ENCODE data around the gene ZDHHC14. TPM values are rescaled to one million over a fixed set of nuclear protein-coding genes. Genes with fewer than 3 reads are reported as not detected.

ZDHHC14 gene
- total and polyA plus RNA-seq, 8 donors: 3.4 to 25.7 (median 7.4) TPM

DNA sequence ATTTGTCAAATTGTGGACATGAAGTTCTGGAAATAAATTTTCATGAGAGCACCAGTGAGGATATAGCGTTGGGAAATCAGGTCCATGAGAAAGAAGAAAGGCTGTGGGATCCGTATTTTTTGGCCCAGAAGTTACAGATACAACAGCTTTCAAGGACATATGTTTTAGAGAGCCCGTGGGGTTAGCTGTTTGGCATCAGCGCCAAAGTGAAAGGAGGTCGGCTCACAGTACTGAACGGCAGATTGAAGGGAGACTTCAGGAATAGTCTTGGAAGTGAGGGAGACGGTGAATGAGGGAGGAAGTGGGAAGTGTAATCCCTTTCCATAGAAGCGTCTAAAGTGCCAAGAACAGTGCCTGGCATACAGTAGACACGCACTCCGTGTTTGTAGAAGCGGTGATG lies 31.8 kb downstream of the ZDHHC14 start:
- H3K4me3 ChIP-seq: no peak overlapping the region
- H3K27me3 ChIP-seq: no peaks in the 10 kb centered on the region
- no peaks in the 10 kb centered on the region for H3K9me3 ChIP-seq
- H3K27ac ChIP-seq: no peak overlapping the region
- H3K36me3 ChIP-seq: peaks cover 0 to 7% (median 0%) of the 10 kb centered on the region in 4 donors
- DNase-seq: no peak
- H3K4me1 ChIP-seq: peaks cover 0 to 2% (median 0%) of the 10 kb centered on the region in 4 donors
- no peak for TF ChIP-seq POLR2A (IDR thresholded peaks at IDR 0.05)
- TF ChIP-seq, protein P1, sequence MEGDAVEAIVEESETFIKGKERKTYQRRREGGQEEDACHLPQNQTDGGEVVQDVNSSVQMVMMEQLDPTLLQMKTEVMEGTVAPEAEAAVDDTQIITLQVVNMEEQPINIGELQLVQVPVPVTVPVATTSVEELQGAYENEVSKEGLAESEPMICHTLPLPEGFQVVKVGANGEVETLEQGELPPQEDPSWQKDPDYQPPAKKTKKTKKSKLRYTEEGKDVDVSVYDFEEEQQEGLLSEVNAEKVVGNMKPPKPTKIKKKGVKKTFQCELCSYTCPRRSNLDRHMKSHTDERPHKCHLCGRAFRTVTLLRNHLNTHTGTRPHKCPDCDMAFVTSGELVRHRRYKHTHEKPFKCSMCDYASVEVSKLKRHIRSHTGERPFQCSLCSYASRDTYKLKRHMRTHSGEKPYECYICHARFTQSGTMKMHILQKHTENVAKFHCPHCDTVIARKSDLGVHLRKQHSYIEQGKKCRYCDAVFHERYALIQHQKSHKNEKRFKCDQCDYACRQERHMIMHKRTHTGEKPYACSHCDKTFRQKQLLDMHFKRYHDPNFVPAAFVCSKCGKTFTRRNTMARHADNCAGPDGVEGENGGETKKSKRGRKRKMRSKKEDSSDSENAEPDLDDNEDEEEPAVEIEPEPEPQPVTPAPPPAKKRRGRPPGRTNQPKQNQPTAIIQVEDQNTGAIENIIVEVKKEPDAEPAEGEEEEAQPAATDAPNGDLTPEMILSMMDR (IDR thresholded peaks at IDR 0.05): no peak
- intact Hi-C loops (cut with DNase I; ENCODE audit: low total_unique reads): no loop called here
- WGBS, 5 donors: 87 to 94% (median 92%) methylated on average over 11 of the region's 11 CpGs

DNA sequence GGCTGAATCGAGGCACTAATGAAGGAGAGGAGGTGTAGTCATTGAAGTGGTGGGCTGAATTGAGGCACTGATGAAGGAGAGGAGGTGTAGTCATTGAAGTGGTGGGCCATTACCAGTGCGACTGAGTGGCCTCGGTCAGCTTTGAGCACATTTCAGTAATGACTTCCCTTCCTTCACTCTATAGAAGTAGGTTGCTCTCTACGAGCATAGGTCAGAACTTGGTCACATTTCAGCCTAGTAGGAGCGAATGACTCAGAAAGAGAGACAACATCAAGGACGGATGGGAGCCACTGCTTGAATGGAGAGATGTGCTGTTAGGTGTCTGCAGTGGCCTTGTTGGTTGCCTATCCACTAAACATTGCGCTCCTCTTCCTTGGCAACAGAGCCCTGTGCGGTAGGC lies 39.5 kb downstream of the ZDHHC14 start:
- Histone ChIP-seq H3K4me1 (peaks cover 0 to 15% (median 5%) of the 10 kb centered on the region in 4 donors), H3K36me3 (no peaks in the 10 kb centered on the region), H3K9me3 (no peaks in the 10 kb centered on the region), H3K27me3 (no peaks in the 10 kb centered on the region), H3K27ac (no peak overlapping the region), H3K4me3 (no peak overlapping the region)
- DNase-seq: no peak
- TF ChIP-seq, protein P1 (IDR thresholded peaks at IDR 0.05): no peak
- no peak for TF ChIP-seq POLR2A (IDR thresholded peaks at IDR 0.05)
- intact Hi-C loops (cut with DNase I; ENCODE audit: low total_unique reads): no loop called here
- WGBS, 5 donors: 81 to 89% (median 82%) methylated on average over 8 of the region's 8 CpGs

DNA sequence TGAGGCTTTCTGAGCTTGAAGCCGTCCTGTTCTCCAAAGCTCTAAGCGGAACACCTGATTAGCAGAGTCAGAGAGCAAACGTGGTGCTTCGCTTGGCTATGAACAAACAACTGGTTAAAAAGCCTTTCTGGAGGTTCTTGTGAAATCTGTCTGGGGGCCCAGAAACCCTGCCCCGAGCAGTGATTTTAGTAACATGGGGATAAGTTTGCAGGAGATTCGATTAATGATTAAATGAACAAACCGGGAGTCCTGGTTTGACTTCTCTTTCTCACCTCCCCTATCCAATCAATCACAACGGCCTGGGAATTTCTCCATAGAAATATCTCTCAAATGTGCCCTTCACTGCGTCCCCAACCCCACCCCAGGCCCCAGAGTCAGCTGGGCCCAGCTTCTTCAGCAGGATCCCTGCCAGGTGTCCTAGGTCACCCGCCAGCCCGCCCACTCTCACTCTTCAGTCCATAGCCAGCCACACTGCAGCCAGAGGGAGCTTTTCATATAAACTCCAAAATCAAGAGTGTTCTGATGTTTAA lies 43.6 kb downstream of the ZDHHC14 start:
- Histone ChIP-seq H3K4me1 (peaks cover 0 to 15% (median 5%) of the 10 kb centered on the region in 4 donors), H3K9me3 (no peaks in the 10 kb centered on the region), H3K27me3 (no peaks in the 10 kb centered on the region), H3K27ac (no peak overlapping the region), H3K4me3 (no peak overlapping the region), H3K36me3 (no peaks in the 10 kb centered on the region)
- intact Hi-C loops (cut with DNase I; ENCODE audit: low total_unique reads): no loop called here
- DNase-seq: peak in 1 of 2 donors; percentile 53
- WGBS, 5 donors: 26 to 54% (median 42%) methylated on average over 11 of the region's 11 CpGs
- TF ChIP-seq POLR2AphosphoS5 (IDR thresholded peaks at IDR 0.05) (no peak), POLR2A (IDR thresholded peaks at IDR 0.05) (no peak), EP300 (IDR thresholded peaks at IDR 0.05) (no peak)
- TF ChIP-seq, protein P1 (IDR thresholded peaks at IDR 0.05): no peak

DNA sequence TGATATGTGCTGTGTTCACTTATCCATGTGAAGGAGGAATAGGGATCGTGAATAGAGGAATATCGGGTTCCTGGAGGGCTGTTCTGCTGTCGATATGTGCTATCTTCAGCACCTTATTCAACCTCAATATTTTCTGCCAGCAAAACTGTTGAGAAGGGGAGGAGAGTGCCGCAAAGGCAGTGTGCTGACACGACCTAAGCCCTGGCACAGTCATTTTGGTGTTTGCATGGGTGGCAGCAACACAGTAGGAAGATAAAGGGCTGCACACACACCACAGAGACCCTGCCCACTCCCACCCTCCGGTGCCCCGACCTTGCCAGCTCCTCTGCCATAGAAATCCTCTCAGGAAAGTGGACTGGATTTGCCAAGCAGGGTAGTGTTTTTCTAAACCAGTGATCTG lies 47.0 kb downstream of the ZDHHC14 start:
- WGBS, 5 donors: 49 to 72% (median 63%) methylated on average over 7 of the region's 7 CpGs
- no peaks in the 10 kb centered on the region for H3K27me3 ChIP-seq

More for the DNA sequence above, 47.0 kb downstream of the ZDHHC14 start:
- Histone ChIP-seq H3K9me3 (no peaks in the 10 kb centered on the region), H3K4me3 (no peak overlapping the region), H3K36me3 (no peaks in the 10 kb centered on the region), H3K27ac (no peak overlapping the region), H3K4me1 (peaks cover 0 to 15% (median 5%) of the 10 kb centered on the region in 4 donors)
- intact Hi-C loops (cut with DNase I; ENCODE audit: low total_unique reads): no loop called here
- DNase-seq: no peak
- TF ChIP-seq POLR2AphosphoS5 (IDR thresholded peaks at IDR 0.05) (no peak), POLR2A (IDR thresholded peaks at IDR 0.05) (no peak), EP300 (IDR thresholded peaks at IDR 0.05) (no peak)
- TF ChIP-seq, protein P1 (IDR thresholded peaks at IDR 0.05): no peak
